GM23338 (cell line): ENCODE results near the gene GRHL3.

Source experiments
- EZH2 ChIP-seq: fragments of 200-600 bp; sonication (generic); IDR thresholded peaks from one replicate; pipeline ENCODE4 v1.8.0; 2017; ENCODE audit warnings: antibody characterized with exemption, mild to moderate bottlenecking, low read depth; ENCODE audit not compliant: unreplicated experiment
- EZH2phosphoT487 ChIP-seq: fragments of 200-600 bp; sonication (generic); IDR thresholded peaks from one replicate; pipeline ENCODE4 v1.8.1; 2018; ENCODE audit warnings: antibody characterized with exemption; ENCODE audit not compliant: unreplicated experiment
- JUNB ChIP-seq: IDR thresholded peaks from one replicate; pipeline ENCODE4 v1.6.1; 2016; ENCODE audit warnings: antibody characterized with exemption; ENCODE audit not compliant: unreplicated experiment
- POLR2AphosphoS5 ChIP-seq: IDR thresholded peaks from 2 replicates; pipeline ENCODE4 v1.6.1; 2016; ENCODE audit warnings: antibody characterized with exemption, low read depth
- TF ChIP-seq, protein P1 (sequence below), 2 experiments: fragments of 200-600 bp in 1 of 2; sonication (generic) in 1 of 2; conservative IDR thresholded peaks; 2 replicates each; pipeline versions ENCODE4 v1.5.1 to v1.6.1; 2016 to 2017; ENCODE audit warnings: antibody characterized with exemption in 2 of 2, low read depth in 2 of 2, mild to moderate bottlenecking in 2 of 2, moderate library complexity in 1 of 2
- TF ChIP-seq, protein P2 (sequence below): IDR thresholded peaks from one replicate; pipeline ENCODE4 v1.6.1; 2018; ENCODE audit warnings: antibody characterized with exemption; ENCODE audit not compliant: unreplicated experiment
- TF ChIP-seq, protein P3 (sequence below): IDR thresholded peaks from 2 replicates; pipeline ENCODE4 v1.6.1; 2016; ENCODE audit warnings: antibody characterized with exemption

DNA sequence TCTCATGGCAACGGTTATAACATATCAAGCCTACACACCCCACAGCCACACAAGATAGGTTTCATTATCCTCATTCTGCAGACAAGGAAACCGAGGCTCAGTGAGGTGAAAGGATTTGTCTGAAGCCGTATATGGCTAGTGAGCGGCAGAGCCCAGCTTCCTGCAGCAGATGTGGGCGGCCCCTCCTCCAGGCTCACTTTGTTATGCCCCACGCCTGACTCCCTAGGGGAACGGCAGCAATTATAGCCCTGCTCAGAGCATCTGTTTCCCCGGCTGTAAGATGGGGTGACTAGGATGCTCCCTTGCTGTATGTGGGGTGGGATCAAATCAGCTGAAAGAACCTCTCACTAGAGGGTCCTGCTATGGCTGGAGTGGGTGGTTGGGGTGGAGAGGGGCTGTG lies 22.1 kb downstream of the GRHL3 start:
- TF ChIP-seq EZH2 (no peak), POLR2AphosphoS5 (no peak), JUNB (no peak), EZH2phosphoT487 (no peak)
- TF ChIP-seq, protein P1, sequence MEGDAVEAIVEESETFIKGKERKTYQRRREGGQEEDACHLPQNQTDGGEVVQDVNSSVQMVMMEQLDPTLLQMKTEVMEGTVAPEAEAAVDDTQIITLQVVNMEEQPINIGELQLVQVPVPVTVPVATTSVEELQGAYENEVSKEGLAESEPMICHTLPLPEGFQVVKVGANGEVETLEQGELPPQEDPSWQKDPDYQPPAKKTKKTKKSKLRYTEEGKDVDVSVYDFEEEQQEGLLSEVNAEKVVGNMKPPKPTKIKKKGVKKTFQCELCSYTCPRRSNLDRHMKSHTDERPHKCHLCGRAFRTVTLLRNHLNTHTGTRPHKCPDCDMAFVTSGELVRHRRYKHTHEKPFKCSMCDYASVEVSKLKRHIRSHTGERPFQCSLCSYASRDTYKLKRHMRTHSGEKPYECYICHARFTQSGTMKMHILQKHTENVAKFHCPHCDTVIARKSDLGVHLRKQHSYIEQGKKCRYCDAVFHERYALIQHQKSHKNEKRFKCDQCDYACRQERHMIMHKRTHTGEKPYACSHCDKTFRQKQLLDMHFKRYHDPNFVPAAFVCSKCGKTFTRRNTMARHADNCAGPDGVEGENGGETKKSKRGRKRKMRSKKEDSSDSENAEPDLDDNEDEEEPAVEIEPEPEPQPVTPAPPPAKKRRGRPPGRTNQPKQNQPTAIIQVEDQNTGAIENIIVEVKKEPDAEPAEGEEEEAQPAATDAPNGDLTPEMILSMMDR (conservative IDR thresholded peaks at IDR 0.05; ENCODE audit: low read depth in 2 of 2): no peak
- TF ChIP-seq, protein P2, sequence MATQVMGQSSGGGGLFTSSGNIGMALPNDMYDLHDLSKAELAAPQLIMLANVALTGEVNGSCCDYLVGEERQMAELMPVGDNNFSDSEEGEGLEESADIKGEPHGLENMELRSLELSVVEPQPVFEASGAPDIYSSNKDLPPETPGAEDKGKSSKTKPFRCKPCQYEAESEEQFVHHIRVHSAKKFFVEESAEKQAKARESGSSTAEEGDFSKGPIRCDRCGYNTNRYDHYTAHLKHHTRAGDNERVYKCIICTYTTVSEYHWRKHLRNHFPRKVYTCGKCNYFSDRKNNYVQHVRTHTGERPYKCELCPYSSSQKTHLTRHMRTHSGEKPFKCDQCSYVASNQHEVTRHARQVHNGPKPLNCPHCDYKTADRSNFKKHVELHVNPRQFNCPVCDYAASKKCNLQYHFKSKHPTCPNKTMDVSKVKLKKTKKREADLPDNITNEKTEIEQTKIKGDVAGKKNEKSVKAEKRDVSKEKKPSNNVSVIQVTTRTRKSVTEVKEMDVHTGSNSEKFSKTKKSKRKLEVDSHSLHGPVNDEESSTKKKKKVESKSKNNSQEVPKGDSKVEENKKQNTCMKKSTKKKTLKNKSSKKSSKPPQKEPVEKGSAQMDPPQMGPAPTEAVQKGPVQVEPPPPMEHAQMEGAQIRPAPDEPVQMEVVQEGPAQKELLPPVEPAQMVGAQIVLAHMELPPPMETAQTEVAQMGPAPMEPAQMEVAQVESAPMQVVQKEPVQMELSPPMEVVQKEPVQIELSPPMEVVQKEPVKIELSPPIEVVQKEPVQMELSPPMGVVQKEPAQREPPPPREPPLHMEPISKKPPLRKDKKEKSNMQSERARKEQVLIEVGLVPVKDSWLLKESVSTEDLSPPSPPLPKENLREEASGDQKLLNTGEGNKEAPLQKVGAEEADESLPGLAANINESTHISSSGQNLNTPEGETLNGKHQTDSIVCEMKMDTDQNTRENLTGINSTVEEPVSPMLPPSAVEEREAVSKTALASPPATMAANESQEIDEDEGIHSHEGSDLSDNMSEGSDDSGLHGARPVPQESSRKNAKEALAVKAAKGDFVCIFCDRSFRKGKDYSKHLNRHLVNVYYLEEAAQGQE: no peak
- TF ChIP-seq, protein P3, sequence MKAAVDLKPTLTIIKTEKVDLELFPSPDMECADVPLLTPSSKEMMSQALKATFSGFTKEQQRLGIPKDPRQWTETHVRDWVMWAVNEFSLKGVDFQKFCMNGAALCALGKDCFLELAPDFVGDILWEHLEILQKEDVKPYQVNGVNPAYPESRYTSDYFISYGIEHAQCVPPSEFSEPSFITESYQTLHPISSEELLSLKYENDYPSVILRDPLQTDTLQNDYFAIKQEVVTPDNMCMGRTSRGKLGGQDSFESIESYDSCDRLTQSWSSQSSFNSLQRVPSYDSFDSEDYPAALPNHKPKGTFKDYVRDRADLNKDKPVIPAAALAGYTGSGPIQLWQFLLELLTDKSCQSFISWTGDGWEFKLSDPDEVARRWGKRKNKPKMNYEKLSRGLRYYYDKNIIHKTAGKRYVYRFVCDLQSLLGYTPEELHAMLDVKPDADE: no peak
